Adrenal gland (tissue), 5 donors: ENCODE data around the gene CDKN1A.

Experiments
- CTCF ChIP-seq, 6 experiments: fragments of 450-650 bp in 4 of 6; fragments of 200-600 bp in 2 of 6; sonication (generic) in 1 of 6; IDR thresholded peaks; 1 replicate in 5 of 6; 2 replicates in 1 of 6; pipeline versions ENCODE4 v1.5.1 to v1.8.0; 2016 to 2021; ENCODE audit warnings: antibody characterized with exemption in 6 of 6, mild to moderate bottlenecking in 2 of 6, moderate library complexity in 1 of 6
- POLR2A ChIP-seq, 2 donors: fragments of 450-650 bp; IDR thresholded peaks; one replicate each; pipeline ENCODE4 v1.6.1; 2017; ENCODE audit warnings: antibody characterized with exemption in 2 of 2, mild to moderate bottlenecking in 2 of 2, moderate library complexity in 1 of 2
- donor health status: DM: no; HTN: no; CAD: no.

- TF ChIP-seq CTCF (IDR thresholded peaks at IDR 0.05), result no peak
- TF ChIP-seq POLR2A (IDR thresholded peaks at IDR 0.05), result no peak
These were observed 19.7 kb downstream of the CDKN1A start for GRCh38 chr6:36698196-36698595.
